Stimulated activated CD4-positive, alpha-beta T cell treated with anti-CD3 and anti-CD28 coated beads, Interleukin-4, amount 100 ng/mL, for 48 hours (primary cell): Measurements from ENCODE around the gene PCCA.
"Not testable (repeated sequence)": the region's sequence is repeated elsewhere in the genome, so short reads cannot be mapped to it uniquely, and the experiment has no call there.

ENCODE experiments used
- DNase-seq, 2 donors: peaks; one replicate each; pipeline ENCODE4 v3.0.0-alpha.2; 2020; ENCODE audit warnings: low read depth in 2 of 2

Gene PCCA

GRCh38 chr13:100141461-100141961 lies 52.6 kb downstream of the PCCA start:
- DNase-seq: not testable (repeated sequence)

- DNase-seq: no peak
Observed at GRCh38 chr13:100146534-100146933, 57.6 kb downstream of the PCCA start.

DNA sequence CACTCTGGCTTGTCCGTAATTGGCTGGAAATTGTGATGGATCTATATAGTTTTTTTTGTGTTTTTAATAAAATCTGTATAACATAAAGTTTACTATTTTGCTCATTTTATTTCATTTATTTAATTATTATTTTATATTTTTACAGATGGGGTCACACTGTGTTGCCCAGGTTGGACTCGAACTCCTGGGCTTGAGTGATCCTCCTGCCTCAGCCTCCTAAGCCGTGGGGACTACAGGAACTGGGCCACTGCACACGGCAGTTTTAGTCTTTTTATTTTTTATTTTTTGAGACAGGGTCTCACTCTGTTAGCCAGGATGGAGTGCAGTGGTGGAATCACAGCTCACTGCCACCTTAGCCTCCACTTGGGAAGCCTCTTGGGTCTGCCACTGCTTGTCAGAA lies 58.9 kb downstream of the PCCA start:
- no peak for DNase-seq

GRCh38 chr13:100148422-100148821 lies 59.5 kb downstream of the PCCA start:
- no peak for DNase-seq

DNA sequence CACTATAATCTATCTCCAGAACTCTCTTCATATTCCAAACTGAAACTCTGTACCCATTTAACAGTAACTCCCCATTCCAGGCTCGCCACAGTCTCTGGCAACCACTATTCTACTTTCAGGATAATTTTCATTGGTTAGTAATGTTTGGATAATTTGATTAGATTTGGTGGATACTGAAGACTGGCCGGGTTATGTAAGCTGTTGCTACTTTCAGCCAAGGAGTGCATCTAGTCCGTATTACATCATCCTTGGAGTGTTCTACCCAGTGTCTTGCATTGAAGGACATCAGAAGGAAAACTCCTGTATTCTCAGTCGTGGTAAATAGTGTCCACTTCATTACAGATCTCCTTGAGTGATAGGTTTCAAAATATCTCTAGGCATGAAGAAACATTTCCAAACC lies 60.5 kb downstream of the PCCA start:
- DNase-seq: no peak

DNA sequence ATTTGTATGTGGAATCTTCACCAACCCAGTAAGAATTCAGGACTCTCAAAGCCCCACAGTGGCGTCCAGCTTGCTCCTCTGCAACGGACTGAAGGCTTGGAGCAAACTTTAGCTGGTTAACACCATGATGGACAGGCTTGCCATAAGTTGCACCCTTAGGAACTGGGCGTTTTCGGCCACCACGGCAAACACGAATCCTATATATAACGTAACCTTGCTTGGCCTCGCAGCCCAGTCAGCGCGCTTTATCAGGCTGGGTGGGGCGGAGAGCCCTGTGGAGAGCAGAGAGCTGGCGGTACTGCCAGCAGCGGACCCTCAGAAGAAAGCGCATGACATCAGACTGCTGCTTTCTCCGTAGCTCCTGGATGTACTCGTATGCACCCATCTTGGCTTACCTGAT lies 61.8 kb downstream of the PCCA start:
- not testable (repeated sequence) for DNase-seq

- DNase-seq: no peak
Observed at GRCh38 chr13:100154842-100155416, 66.0 kb downstream of the PCCA start.

GRCh38 chr13:100156788-100157187 lies 67.9 kb downstream of the PCCA start:
- DNase-seq: no peak

DNA sequence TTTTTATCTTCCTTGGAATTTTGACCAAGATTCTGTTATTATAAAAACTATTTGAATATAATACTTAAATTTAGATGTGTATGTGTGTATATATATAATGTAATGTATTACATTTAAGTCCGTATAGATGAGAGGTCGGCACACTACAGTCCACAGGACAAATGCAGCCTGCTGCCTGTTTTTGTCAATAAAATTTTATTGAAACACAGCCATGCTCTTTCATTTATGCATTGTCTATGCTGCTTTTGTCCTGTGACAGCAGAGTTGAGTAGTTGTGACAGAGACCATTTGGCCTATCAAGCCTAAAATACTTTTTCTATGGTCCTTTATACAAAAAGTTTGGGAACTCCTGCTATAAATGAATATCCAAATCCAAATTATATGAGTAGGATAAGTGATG lies 69.7 kb downstream of the PCCA start:
- DNase-seq: no peak

- no peak for DNase-seq
Observed at GRCh38 chr13:100159584-100159983, 70.7 kb downstream of the PCCA start.

DNA sequence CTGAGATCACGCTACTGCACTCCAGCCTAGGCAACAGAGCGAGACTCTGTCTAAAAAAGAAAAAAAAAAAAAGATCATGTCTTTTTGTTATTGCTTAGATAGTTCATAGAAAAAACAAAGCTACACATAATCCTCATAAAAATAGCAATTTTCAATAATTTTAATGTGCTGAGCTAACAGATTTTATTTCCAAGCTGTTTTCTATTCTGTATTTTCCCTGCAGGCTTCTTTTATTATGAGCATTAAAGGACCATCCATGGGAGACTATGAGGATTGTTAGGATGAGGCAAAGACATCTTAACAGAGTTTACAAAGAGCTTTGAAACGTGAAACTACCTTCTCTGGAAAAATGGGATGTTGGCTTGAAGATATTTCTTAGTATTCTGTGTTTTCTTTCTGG lies 71.6 kb downstream of the PCCA start:
- no peak for DNase-seq

DNA sequence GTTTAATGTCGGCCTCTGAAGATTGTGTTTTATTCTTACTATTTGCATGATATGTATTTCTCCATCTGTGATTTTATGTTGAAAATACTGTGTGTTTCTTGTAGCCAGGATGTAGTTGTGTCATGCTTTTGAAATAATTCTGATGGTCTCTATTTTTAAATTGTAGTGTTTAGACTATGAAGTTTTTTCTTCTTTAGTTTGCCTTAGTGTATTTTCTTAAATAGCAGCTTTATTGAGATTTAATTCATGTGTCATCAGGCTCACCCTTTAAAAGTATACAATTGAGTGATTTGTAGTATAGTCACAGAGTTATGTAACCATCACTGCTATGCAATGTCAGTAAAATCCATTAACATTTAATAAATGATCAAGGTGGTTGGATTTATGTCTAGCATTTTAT lies 74.5 kb downstream of the PCCA start:
- DNase-seq: no peak

- DNase-seq: no peak
Observed at GRCh38 chr13:100173203-100173602, 84.3 kb downstream of the PCCA start.

- DNase-seq: not testable (repeated sequence)
Observed at GRCh38 chr13:100174455-100174854, 85.6 kb downstream of the PCCA start.

DNA sequence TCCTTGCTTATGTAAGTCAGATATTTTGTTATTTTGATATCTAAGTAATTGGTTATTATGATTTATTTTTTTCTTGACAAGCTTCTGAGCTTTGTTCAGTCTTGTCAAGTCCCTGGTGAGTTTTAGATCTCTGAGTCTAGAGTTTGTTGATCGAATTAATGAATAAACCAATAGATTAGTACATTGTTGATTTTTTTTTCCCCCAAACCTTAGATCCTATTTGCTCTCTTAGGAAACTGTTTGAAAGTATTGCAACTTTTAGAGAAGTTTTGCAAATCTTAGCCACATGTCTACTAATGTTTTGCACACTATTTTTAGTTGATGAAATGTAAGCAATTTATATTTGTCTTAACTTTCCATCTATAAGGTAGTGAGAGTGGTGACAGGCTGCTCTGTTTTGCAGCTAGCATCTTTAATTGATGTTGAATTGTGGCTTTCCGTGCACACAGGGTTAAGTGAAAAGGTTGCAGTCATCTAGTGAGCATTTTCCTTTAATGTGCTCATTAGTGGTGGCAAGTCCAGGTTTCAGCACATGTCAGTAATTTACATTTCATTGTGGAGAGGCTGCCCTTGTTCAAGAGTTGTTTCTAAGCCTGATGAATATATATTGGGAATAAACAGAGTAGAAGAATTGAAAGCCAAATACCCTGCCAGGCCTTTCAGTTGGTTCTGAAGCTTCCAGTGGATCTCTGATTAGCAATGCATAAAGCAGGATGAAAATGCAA lies 86.3 kb downstream of the PCCA start:
- no peak for DNase-seq

- DNase-seq: no peak
Observed at GRCh38 chr13:100175803-100176182, 86.9 kb downstream of the PCCA start.

DNA sequence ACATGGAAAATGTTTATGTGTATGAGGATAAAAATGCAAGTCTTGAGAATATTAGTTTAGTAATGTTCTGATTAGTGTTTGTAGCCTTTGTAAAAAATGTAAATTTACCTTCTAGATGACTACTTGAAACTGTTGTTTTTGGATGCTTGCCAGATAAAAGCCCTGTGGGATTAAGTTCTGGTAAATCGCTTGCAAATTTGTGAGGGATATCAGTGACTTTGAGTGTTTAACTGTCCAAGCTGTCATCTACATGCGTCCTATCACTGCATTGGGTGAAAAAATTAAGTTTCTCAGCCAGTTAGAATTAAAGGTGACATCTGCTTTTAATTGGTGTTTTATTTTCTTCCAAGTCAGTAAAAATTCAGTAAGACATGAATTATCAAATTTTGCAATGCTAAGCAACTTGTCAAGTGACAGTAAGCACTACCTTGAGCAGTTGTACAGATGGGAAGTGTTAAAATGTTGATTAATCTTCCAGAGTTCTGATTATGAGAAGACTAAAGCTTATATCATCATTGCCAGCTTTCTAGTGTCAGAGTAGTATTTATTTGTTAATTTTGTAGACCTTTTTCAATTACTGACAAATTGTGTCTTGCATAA lies 88.0 kb downstream of the PCCA start:
- no peak for DNase-seq

DNA sequence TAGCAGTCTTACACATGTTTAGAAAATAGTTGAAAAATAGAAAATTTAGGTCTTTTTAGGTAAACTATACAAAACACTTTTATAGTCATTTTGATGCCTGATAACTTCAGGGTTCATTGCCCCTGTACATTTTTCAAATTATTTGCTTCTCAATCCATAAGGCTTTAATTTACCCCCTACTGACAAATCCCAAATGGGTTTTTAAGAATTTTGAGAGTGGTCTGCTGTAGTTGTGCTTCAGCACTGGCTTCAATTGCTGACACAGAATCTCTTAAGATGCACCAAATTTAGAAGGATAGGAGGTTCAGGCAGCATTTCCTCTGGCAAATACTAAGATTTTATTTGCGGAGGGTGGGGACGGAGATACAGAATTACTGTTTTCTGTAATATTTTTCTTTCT lies 89.4 kb downstream of the PCCA start:
- DNase-seq: no peak

- no peak for DNase-seq
Observed at GRCh38 chr13:100179276-100179675, 90.4 kb downstream of the PCCA start.

DNA sequence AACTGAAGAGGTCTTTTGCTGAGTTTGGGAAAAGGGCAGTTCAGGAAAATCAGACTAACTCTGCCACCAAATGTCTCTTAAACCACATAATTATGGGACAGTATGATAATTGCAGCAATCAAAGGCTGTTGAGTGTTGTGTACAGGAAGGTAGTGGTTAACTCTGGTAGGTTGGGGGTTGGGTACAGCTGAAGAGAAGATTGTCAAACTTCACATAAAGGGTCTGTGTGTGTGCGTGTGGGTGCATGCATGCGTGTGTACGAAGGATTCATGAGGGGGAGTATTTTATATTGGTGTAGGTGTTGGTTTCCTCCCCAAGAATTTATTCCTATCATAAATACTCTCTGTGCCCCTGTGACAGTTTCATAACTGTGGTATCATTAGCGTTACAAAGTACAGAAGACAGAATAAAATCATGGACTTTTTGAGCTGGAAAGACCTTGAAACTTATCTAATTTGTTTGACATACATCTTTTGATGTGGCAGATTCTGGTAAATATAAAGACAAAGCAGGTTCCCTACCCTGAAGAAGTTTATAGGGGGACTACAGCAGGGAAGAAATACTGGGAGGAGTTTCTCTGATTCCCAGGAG lies 94.1 kb downstream of the PCCA start:
- DNase-seq: no peak

DNA sequence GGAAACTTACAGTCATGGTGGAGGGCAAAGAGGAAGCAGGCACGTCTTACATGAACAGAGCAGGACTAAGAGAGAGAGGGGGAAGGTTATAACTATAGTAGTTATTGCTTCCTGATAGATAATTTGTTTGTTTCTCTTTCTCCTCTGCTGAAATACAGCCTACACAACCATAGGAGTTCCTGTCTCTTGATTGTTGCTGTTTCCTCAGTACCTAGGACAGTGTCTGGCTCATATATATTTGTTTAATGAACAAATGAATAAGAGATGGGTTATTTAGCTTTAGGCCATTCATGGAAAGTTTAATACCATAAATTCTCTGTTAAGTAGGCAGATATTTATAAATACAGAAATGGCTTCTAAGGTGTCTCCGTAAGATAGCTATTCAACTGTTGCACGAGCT lies 95.2 kb downstream of the PCCA start:
- no peak for DNase-seq

- no peak for DNase-seq
Observed at GRCh38 chr13:100195568-100195967, 106.7 kb downstream of the PCCA start.

DNA sequence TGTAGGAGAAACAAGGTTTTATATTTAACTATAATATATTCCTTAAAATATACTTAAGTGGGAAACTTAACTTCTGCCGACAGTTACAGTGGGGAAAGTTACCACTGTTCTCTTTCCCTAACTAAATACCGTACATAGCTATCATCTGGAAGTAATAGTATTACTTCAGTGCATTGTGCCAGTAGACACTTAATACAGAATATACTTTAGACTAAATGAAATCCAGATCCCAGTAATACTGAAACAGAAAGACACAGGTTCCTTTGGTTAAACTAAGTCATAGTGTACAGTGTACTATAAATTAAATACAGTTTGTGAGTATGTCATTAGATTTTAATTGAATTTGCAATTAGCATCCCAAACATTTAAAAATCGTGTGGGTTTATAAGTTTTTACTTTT lies 107.5 kb downstream of the PCCA start:
- no peak for DNase-seq
